Adrenal gland (tissue), 12 donors: ENCODE results near the gene KIF11. TPM values are rescaled to one million over a fixed set of nuclear protein-coding genes. Genes with fewer than 3 reads are reported as not detected.
"Not testable (repeated sequence)": the region's sequence is repeated elsewhere in the genome, so short reads cannot be mapped to it uniquely, and the experiment has no call there.

ENCODE experiments used
- DNase-seq, 7 donors: peaks; one replicate each; pipeline ENCODE4 v3.0.0-alpha.2; 2019 to 2020
- H3K27ac ChIP-seq, 5 donors: fragments of 200-600 bp; sonication (generic) in 4 of 5; 1 replicate in 3 of 5; 2 replicates in 2 of 5; pipeline versions ENCODE4 v1.5.1 to v1.8.0; 2016 to 2020; ENCODE audit warnings: mild to moderate bottlenecking in 1 of 5
- H3K27me3 ChIP-seq: fragments of 200-600 bp; 2 replicates; pipeline ENCODE4 v1.8.0; 2021
- H3K36me3 ChIP-seq, 2 donors: fragments of 200-600 bp; replicated peaks in 1 of 2; 1 replicate in 1 of 2; 2 replicates in 1 of 2; pipeline versions ENCODE4 v1.5.1 to v1.8.0; 2018 to 2022
- H3K4me1 ChIP-seq, 2 donors: fragments of 200-600 bp; replicated peaks in 1 of 2; 1 replicate in 1 of 2; 2 replicates in 1 of 2; pipeline versions ENCODE4 v1.5.1 to v1.8.0; 2018 to 2021
- H3K4me3 ChIP-seq, 4 donors: fragments of 200-600 bp; sonication (generic) in 3 of 4; one replicate each; pipeline ENCODE4 v1.5.1; 2016 to 2018
- H3K9me3 ChIP-seq, 3 donors: fragments of 200-600 bp; sonication (generic) in 1 of 3; replicated peaks in 1 of 3; 1 replicate in 2 of 3; 2 replicates in 1 of 3; pipeline versions ENCODE4 v1.5.1 to v1.8.0; 2016 to 2021
- POLR2A ChIP-seq, 2 donors: fragments of 450-650 bp; IDR thresholded peaks; one replicate each; pipeline ENCODE4 v1.6.1; 2017; ENCODE audit warnings: antibody characterized with exemption in 2 of 2, mild to moderate bottlenecking in 2 of 2, moderate library complexity in 1 of 2
- WGBS, 4 donors: extraction: QIAGEN DNeasy Blood & Tissue Kit in 2 of 4; methylation state at CpG; one replicate each; pipeline versions ENCODE4 v1.1.5 to v1.1.7; 2013 to 2017; 5-methylcytosine and 5-hydroxymethylcytosine counted together
- intact Hi-C, 2 donors: fragments of 100-400 bp; cut with DNase I; formaldehyde crosslinking; loops; one replicate each; pipeline versions ENCODE4 v1.14.1 to v1.15.0; 2022 to 2023
- polyA plus RNA-seq, 3 donors: library from polyadenylated mRNA; stranded (reverse); fragments of 200-250 nt in 2 of 3; fragments of 350-450 nt in 1 of 3; fragmentation: Illumina TruSeq in 1 of 3; extraction: RNeasy Lipid Tissue Mini Kit (QIAGEN cat#74804) in 1 of 3; gene quantifications; one replicate each; pipeline ENCODE4 v1.2.3, GENCODE V29; 2013 to 2014
- total RNA-seq, 9 donors: library from RNA; depleted of rRNA in 4 of 9; stranded (reverse); fragments of >200 nt in 4 of 9; fragments of 120-200 nt in 1 of 9; fragmentation: NEBNext Ultra II Directional in 1 of 9; extraction: Animal tissue kit (Norgen Biotek cat#: 25700) in 1 of 9; gene quantifications; one replicate each; pipeline versions ENCODE4 v1.1.0 to v1.2.4, GENCODE V29; 2013 to 2023
- TF ChIP-seq, protein P1 (sequence below), 6 experiments: fragments of 450-650 bp in 4 of 6; fragments of 200-600 bp in 2 of 6; sonication (generic) in 1 of 6; IDR thresholded peaks; 1 replicate in 5 of 6; 2 replicates in 1 of 6; pipeline versions ENCODE4 v1.5.1 to v1.8.0; 2016 to 2021; ENCODE audit warnings: antibody characterized with exemption in 6 of 6, mild to moderate bottlenecking in 2 of 6, moderate library complexity in 1 of 6
- donor health status: healthy with polysubstance abuse.
- donor health status: Bipolar disorder and iron deficiency.
- donor health status: DM: yes; HTN: yes; CAD: no.
- donor health status: DM: no; HTN: no; CAD: no.
- donor health status: DM: no; HTN: no; CAD: no.
- donor health status: DM: yes; HTN: yes; CAD: no.

KIF11 gene
- total and polyA plus RNA-seq, 12 donors, result 0.30 to 11.6 (median 1.4) TPM

DNA sequence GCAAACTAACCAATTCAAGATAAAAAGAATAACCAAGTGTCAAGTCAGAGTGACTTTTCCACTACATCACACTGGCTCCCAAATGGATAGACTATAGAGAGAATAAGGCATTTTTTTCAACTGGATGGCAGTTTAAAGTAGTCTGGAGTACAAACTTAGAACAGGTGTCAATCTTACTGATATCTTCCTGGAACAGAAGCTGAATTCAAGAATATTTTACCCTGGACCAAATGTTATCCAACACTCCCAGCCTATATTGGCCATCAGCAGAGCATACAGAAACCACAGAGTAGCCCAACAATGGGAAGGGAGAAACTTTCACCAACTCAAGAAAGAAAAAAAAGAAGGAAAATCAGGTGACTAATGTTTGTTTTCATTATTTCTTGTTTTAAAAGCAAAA is 30.5 kb upstream of the KIF11 start:
- H3K27ac ChIP-seq, result no peak overlapping the region
- H3K36me3 ChIP-seq, result peaks cover 0 to 5% of the 10 kb centered on the region in 2 donors
- peaks cover 0 to 3% of the 10 kb centered on the region in 2 donors for H3K4me1 ChIP-seq
- H3K27me3 ChIP-seq, result no peaks in the 10 kb centered on the region
- no peak overlapping the region for H3K4me3 ChIP-seq
- intact Hi-C loops, result no loop called here
- no peak for TF ChIP-seq POLR2A (IDR thresholded peaks at IDR 0.05)
- TF ChIP-seq, protein P1, sequence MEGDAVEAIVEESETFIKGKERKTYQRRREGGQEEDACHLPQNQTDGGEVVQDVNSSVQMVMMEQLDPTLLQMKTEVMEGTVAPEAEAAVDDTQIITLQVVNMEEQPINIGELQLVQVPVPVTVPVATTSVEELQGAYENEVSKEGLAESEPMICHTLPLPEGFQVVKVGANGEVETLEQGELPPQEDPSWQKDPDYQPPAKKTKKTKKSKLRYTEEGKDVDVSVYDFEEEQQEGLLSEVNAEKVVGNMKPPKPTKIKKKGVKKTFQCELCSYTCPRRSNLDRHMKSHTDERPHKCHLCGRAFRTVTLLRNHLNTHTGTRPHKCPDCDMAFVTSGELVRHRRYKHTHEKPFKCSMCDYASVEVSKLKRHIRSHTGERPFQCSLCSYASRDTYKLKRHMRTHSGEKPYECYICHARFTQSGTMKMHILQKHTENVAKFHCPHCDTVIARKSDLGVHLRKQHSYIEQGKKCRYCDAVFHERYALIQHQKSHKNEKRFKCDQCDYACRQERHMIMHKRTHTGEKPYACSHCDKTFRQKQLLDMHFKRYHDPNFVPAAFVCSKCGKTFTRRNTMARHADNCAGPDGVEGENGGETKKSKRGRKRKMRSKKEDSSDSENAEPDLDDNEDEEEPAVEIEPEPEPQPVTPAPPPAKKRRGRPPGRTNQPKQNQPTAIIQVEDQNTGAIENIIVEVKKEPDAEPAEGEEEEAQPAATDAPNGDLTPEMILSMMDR (IDR thresholded peaks at IDR 0.05), result no peak
- H3K9me3 ChIP-seq, result no peaks in the 10 kb centered on the region
- no peak for DNase-seq

DNA sequence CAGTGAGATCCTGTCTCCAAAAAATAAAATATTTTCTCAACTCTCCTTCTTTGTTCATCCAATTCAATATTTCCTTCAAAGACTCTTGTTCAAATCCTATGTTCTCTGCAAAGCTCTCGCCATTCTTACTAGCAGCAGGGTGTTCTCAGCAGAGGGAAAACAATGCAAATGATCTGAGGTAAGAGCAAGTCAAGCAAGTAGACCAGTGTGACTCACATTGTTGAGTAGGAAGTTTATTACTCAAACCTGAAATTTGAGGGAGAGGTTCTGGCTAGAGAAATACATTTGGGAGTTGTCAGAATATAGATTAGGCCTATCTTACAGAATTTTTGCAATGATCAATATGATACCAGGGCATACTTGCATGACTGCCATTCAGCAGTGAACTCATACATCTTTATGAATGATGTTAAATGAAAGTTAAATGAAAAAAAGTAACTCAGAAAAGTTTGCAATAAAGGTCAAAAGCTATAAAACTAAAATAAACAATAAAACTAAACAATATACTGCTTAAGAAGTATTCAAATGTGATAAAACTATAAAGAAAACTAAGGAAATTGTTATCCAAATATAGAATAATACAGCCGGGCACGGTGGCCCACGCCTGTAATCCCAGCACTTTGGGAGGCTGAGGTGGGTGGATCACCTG is 24.9 kb upstream of the KIF11 start:
- H3K4me3 ChIP-seq, result no peak overlapping the region
- peaks cover 0 to 8% of the 10 kb centered on the region in 2 donors for H3K36me3 ChIP-seq
- H3K9me3 ChIP-seq, result no peaks in the 10 kb centered on the region
- TF ChIP-seq POLR2A (IDR thresholded peaks at IDR 0.05), result no peak
- TF ChIP-seq, protein P1 (IDR thresholded peaks at IDR 0.05), result no peak
- no peak for DNase-seq
- no peaks in the 10 kb centered on the region for H3K27me3 ChIP-seq
- peaks cover 9 to 34% of the 10 kb centered on the region in 2 donors for H3K4me1 ChIP-seq
- 91 to 94% (median 94%) methylated on average over 4 of the region's 4 CpGs for WGBS, 4 donors
- intact Hi-C loops, result no loop called here
- H3K27ac ChIP-seq, result no peak overlapping the region

DNA sequence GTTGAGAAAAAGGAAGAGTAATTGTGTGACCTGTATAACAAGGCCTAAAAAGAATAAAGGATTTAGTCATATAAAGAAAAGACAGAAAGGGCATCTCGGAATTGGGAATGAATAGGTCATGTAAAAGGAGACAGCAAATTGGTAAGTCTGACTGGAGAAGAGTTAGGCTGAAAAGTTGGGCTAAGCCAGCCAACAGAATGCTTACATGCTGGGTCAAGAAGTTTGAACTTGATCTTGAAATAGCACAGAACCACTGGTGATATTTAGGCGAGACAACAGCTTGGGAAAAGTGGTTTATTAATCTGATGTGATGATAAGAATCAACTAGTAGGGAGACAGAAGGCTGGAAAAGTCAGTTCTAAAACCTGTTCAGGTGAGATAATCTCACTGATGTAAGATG is 23.9 kb upstream of the KIF11 start:
- intact Hi-C loops, result no loop called here
- Histone ChIP-seq H3K4me1 (peaks cover 9 to 34% of the 10 kb centered on the region in 2 donors), H3K4me3 (no peak overlapping the region), H3K9me3 (no peaks in the 10 kb centered on the region), H3K36me3 (peaks cover 0 to 6% of the 10 kb centered on the region in 2 donors), H3K27ac (no peak overlapping the region), H3K27me3 (no peaks in the 10 kb centered on the region)
- 43 to 80% (median 74%) methylated on average over 2 of the region's 2 CpGs for WGBS, 4 donors
- no peak for DNase-seq
- TF ChIP-seq POLR2A (IDR thresholded peaks at IDR 0.05), result no peak
- TF ChIP-seq, protein P1 (IDR thresholded peaks at IDR 0.05), result no peak

DNA sequence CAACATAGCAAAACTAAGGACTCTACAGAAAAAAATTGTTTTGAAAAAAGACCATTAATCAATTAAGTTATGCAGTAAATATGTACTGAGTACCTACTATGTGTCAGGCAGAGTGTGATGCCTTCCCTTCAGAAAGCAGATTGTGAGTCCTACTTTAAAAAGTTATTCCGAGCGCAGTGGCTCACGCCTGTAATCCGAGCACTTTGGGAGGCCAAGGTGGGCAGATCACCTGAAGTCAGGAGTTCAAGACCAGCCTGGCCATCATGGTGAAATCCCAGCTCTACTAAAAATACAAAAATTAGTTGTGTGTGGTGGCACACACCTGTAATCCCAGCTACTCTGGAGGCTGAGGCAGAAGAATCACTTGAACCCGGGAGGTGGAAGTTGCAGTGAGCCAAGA is 23.3 kb upstream of the KIF11 start:
- H3K27me3 ChIP-seq, H3K36me3 ChIP-seq, DNase-seq, H3K9me3 ChIP-seq, H3K4me3 ChIP-seq, H3K27ac ChIP-seq: not testable (repeated sequence)
- intact Hi-C loops, result loop anchor here in 1 of 2 donors (5.0 kb wide), 1 partner anchor 52 kb away; no protein-coding TSS in a partner anchor
- peaks cover 9 to 35% of the 10 kb centered on the region in 2 donors for H3K4me1 ChIP-seq
- WGBS, 4 donors, result 94 to 99% (median 95%) methylated on average over 5 of the region's 5 CpGs

DNA sequence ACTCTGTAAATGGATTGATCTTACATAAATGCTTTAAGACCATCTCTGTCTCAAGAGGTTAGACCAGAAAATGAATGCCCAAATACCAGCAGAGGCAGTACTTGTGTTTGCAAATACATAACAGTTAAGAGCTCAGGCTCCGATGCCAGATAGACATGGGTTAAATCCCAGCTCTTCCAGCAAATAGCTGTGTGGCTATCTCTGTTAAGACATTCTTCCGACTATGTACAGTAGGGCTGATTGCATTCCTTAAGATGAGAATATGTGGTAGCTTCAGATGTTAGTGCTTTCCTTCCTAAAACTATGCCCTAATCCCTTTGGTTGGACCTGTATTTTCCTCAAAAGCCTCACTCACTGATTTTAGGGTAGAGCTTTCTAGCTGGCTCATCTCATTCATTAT is 21.3 kb upstream of the KIF11 start:
- no peak for DNase-seq
- Histone ChIP-seq H3K27me3 (no peaks in the 10 kb centered on the region), H3K4me1 (peaks cover 9 to 39% of the 10 kb centered on the region in 2 donors), H3K9me3 (no peaks in the 10 kb centered on the region), H3K36me3 (peaks cover 0 to 3% of the 10 kb centered on the region in 2 donors), H3K4me3 (no peak overlapping the region), H3K27ac (no peak overlapping the region)
- TF ChIP-seq, protein P1 (IDR thresholded peaks at IDR 0.05), result no peak
- no peak for TF ChIP-seq POLR2A (IDR thresholded peaks at IDR 0.05)
- WGBS, 4 donors, result 53 to 76% (median 67%) methylated on average over 2 of the region's 2 CpGs
- intact Hi-C loops, result loop anchor here in 1 of 2 donors (5.0 kb wide), 1 partner anchor 54 kb away; no protein-coding TSS in a partner anchor
